HepG2 (cell line): ENCODE data around the gene RNF150. TPM values are rescaled to one million over a fixed set of nuclear protein-coding genes. Genes with fewer than 3 reads are reported as not detected.

Experiments used
- ATAC-seq: fragments of 200-7000 bp; cut with Tn5 transposase; 3 replicates; pipeline ENCODE4 v1.9.1; 2020; ENCODE audit warnings: mild to moderate bottlenecking, moderate library complexity
- BruUV-seq: library from RNA; stranded (reverse); fragments of 400-500 nt; replicated peaks from 2 replicates; lab custom pipeline; 2021; lab: Mats Ljungman, UMichigan
- CTCF ChIA-PET: fragments of 300-600 bp; formaldehyde crosslinking; extraction: SDS; loops from one replicate; lab custom pipeline; 2021; ENCODE audit warnings: low total read pairs, inconsistent platforms, low intra/inter-chr PET ratio; lab: Yijun Ruan, JAX
- POLR2A ChIA-PET: fragments of 350-600 bp; sonication (Branson Sonifier 250); formaldehyde crosslinking; loops from one replicate; lab custom pipeline; 2020; ENCODE audit warnings: antibody characterized with exemption, inconsistent platforms; lab: Yijun Ruan, JAX
- DNase-seq: peaks from one replicate; pipeline ENCODE4 v3.0.0-alpha.2; 2015; ENCODE audit warnings: low spot score
- FAIRE-seq: peaks from 3 replicates; lab custom pipeline; 2011; peaks lifted over from hg19 to GRCh38; lab: Jason Lieb, UNC
- H2AFZ ChIP-seq: one replicate; pipeline ENCODE4 v1.6.1; 2011; ENCODE audit warnings: low read length, inconsistent platforms
- H3K27ac ChIP-seq: fragments of 300-600 bp; 3 replicates; pipeline ENCODE4 v1.8.0; 2011; ENCODE audit warnings: mixed run types, mild to moderate bottlenecking, mixed read lengths, low read length, inconsistent platforms; ENCODE audit not compliant: insufficient read depth; ENCODE audit errors: extremely low read length
- H3K27me3 ChIP-seq, 2 experiments: fragments of 200-600 bp in 1 of 2; 2 replicates in 1 of 2; 3 replicates in 1 of 2; pipeline versions ENCODE4 v1.6.0 to v1.8.0; 2011; ENCODE audit warnings: low read length in 2 of 2, mild to moderate bottlenecking in 2 of 2, moderate library complexity in 2 of 2, inconsistent platforms in 1 of 2; ENCODE audit not compliant: insufficient read depth in 2 of 2, control insufficient read depth in 1 of 2
- H3K36me3 ChIP-seq, 2 experiments: fragments of 200-600 bp in 1 of 2; replicated peaks in 1 of 2; 2 replicates in 1 of 2; 3 replicates in 1 of 2; pipeline versions ENCODE4 v1.5.1 to v1.8.0; 2011; ENCODE audit warnings: low read length in 2 of 2, inconsistent platforms in 1 of 2; ENCODE audit not compliant: insufficient read depth in 2 of 2, control insufficient read depth in 1 of 2
- H3K4me1 ChIP-seq: 2 replicates; pipeline ENCODE4 v1.5.1; 2012; ENCODE audit warnings: low read length, inconsistent platforms; ENCODE audit not compliant: insufficient read depth
- H3K4me2 ChIP-seq: 2 replicates; pipeline ENCODE4 v1.6.0; 2011; ENCODE audit warnings: low read depth, low read length, inconsistent platforms
- H3K4me3 ChIP-seq, 3 experiments: fragments of 200-600 bp in 1 of 3; sonication (generic), shearing (Covaris generic) in 1 of 3; replicated peaks in 1 of 3; 2 replicates each; pipeline ENCODE4 v1.5.1; 2011 to 2016; ENCODE audit warnings: low read length in 3 of 3, inconsistent platforms in 2 of 3, low read depth in 2 of 3, mild to moderate bottlenecking in 2 of 3, control low read depth in 1 of 3, mixed read lengths in 1 of 3; ENCODE audit not compliant: insufficient read depth in 1 of 3
- H3K79me2 ChIP-seq: one replicate; pipeline ENCODE4 v1.6.1; 2011; ENCODE audit warnings: low read length, inconsistent platforms; ENCODE audit not compliant: insufficient read depth
- H3K9ac ChIP-seq: 2 replicates; pipeline ENCODE4 v1.6.0; 2011; ENCODE audit warnings: mild to moderate bottlenecking, low read depth, low read length, inconsistent platforms; ENCODE audit not compliant: insufficient read depth
- H3K9me3 ChIP-seq: 2 replicates; pipeline ENCODE4 v1.5.1; 2012; ENCODE audit warnings: mild to moderate bottlenecking, low read length
- H4K20me1 ChIP-seq: 2 replicates; pipeline ENCODE4 v1.6.0; 2011; ENCODE audit warnings: inconsistent platforms, mild to moderate bottlenecking, low read length, moderate library complexity; ENCODE audit not compliant: insufficient read depth
- CREB1 ChIP-seq, 2 experiments: fragments of 450-650 bp in 1 of 2; IDR thresholded peaks; 2 replicates each; pipeline ENCODE4 v1.6.1; 2016 to 2017; ENCODE audit warnings: control low read depth in 1 of 2, mild to moderate bottlenecking in 1 of 2, missing compliant biosample characterization in 1 of 2, missing genetic modification characterization in 1 of 2
- HHEX ChIP-seq: IDR thresholded peaks from 2 replicates; pipeline ENCODE4 v1.6.1; 2016; ENCODE audit warnings: control low read depth
- KAT7 ChIP-seq: IDR thresholded peaks from 2 replicates; pipeline ENCODE4 v1.6.1; 2018; ENCODE audit warnings: borderline replicate concordance, missing compliant biosample characterization
- KLF13 ChIP-seq: sonication (generic); formaldehyde crosslinking; IDR thresholded peaks from 2 replicates; pipeline ENCODE4 v1.4.0; 2020; ENCODE audit warnings: mild to moderate bottlenecking, missing genetic modification reagents
- KLF15 ChIP-seq: sonication (generic); formaldehyde crosslinking; IDR thresholded peaks from 2 replicates; pipeline ENCODE4 v1.8.1; 2023; ENCODE audit warnings: borderline replicate concordance, mild to moderate bottlenecking, inconsistent platforms, missing genetic modification reagents, mixed read lengths
- MED1 ChIP-seq: sonication (generic); formaldehyde crosslinking; IDR thresholded peaks from 2 replicates; pipeline ENCODE4 v1.4.0; 2020; ENCODE audit warnings: missing genetic modification reagents
- PHF8 ChIP-seq: sonication (generic); formaldehyde crosslinking; IDR thresholded peaks from 2 replicates; pipeline ENCODE4 v1.5.0; 2020; ENCODE audit warnings: missing genetic modification reagents
- SAFB2 ChIP-seq: sonication (generic); formaldehyde crosslinking; IDR thresholded peaks from 2 replicates; pipeline ENCODE4 v1.5.1; 2020; ENCODE audit warnings: missing genetic modification reagents, low read depth, mild to moderate bottlenecking, borderline replicate concordance
- SNAI1 ChIP-seq: sonication (generic); formaldehyde crosslinking; IDR thresholded peaks from 2 replicates; pipeline ENCODE4 v1.5.0; 2020; ENCODE audit warnings: mild to moderate bottlenecking, missing genetic modification reagents, borderline replicate concordance
- TCF12 ChIP-seq, 2 experiments: fragments of 450-650 bp in 1 of 2; sonication (generic) in 1 of 2; formaldehyde crosslinking in 1 of 2; IDR thresholded peaks; 2 replicates each; pipeline versions ENCODE4 v1.6.1 to v1.8.0; 2017 to 2022; ENCODE audit warnings: antibody characterized with exemption in 1 of 2, mild to moderate bottlenecking in 1 of 2, missing genetic modification reagents in 1 of 2, moderate library complexity in 1 of 2
- YY1 ChIP-seq: IDR thresholded peaks from 2 replicates; pipeline ENCODE4 v1.6.1; 2011; ENCODE audit warnings: low read length, low read depth, moderate library complexity, mild to moderate bottlenecking; ENCODE audit not compliant: insufficient read depth, insufficient replicate concordance
- ZNF17 ChIP-seq: sonication (generic); formaldehyde crosslinking; IDR thresholded peaks from 2 replicates; pipeline ENCODE4 v1.5.0; 2020; ENCODE audit warnings: mild to moderate bottlenecking, missing genetic modification reagents
- ZNF24 ChIP-seq: fragments of 450-650 bp; IDR thresholded peaks from 2 replicates; pipeline ENCODE4 v1.6.1; 2017; ENCODE audit warnings: antibody characterized with exemption, mild to moderate bottlenecking
- ZNF343 ChIP-seq: sonication (generic); formaldehyde crosslinking; IDR thresholded peaks from 2 replicates; pipeline ENCODE4 v1.4.0; 2020; ENCODE audit warnings: mild to moderate bottlenecking, missing genetic modification reagents
- ZNF549 ChIP-seq: sonication (generic); formaldehyde crosslinking; IDR thresholded peaks from 2 replicates; pipeline ENCODE4 v1.5.0; 2020; ENCODE audit warnings: missing genetic modification reagents
- ZNF577 ChIP-seq: sonication (generic); formaldehyde crosslinking; IDR thresholded peaks from 2 replicates; pipeline ENCODE4 v1.4.0; 2020; ENCODE audit warnings: mild to moderate bottlenecking, low read depth, missing genetic modification reagents, borderline replicate concordance
- ZNF878 ChIP-seq: sonication (generic); formaldehyde crosslinking; IDR thresholded peaks from 2 replicates; pipeline ENCODE4 v1.8.1; 2023; ENCODE audit warnings: mild to moderate bottlenecking, missing genetic modification reagents, moderate library complexity
- WGBS: methylation state at CpG from one replicate; pipeline ENCODE4 v1.1.6; 2017; ENCODE audit warnings: low lambda C conversion rate; 5-methylcytosine and 5-hydroxymethylcytosine counted together
- in situ Hi-C: cut with HindIII; loops from 2 replicates; pipeline ENCODE4 v1.10.0; 2017; ENCODE audit warnings: low pct_unique_long_range_greater_than_20kb; ENCODE audit not compliant: extremely low pct_ligation_motif_present
- intact Hi-C: fragments of 100-400 bp; cut with micrococcal nuclease; formaldehyde crosslinking; loops from one replicate; pipeline ENCODE4 v1.10.0; 2022; ENCODE audit not compliant: unreplicated experiment
- polyA plus RNA-seq, 8 experiments: library from polyadenylated mRNA; depleted of rRNA in 3 of 8; stranded (reverse) in 7 of 8; unstranded in 1 of 8; fragments of >200 nt; fragmentation: Illumina TruSeq in 4 of 8; extraction: Trizol in 4 of 8; gene quantifications; 2 replicates each; pipeline versions ENCODE4 v1.2.1 to v1.2.3, GENCODE V29; 2011 to 2016; ENCODE audit warnings: low read depth in 4 of 8, missing spikeins in 1 of 8, mixed read lengths in 1 of 8; ENCODE audit not compliant: insufficient read depth in 1 of 8
- total RNA-seq, 5 experiments: library from RNA; depleted of rRNA; stranded (reverse); fragments of >200 nt; fragmentation: Illumina TruSeq; extraction: Trizol; gene quantifications; 2 replicates each; pipeline ENCODE4 v1.2.3, GENCODE V29; 2016; ENCODE audit warnings: low read depth in 1 of 5
- TF ChIP-seq, protein P1 (sequence below): fragments of 450-650 bp; IDR thresholded peaks from 2 replicates; pipeline ENCODE4 v1.6.1; 2016
- TF ChIP-seq, protein P2 (sequence below): IDR thresholded peaks from 2 replicates; pipeline ENCODE4 v1.6.1; 2016
- TF ChIP-seq, protein P3 (sequence below): sonication (generic); formaldehyde crosslinking; IDR thresholded peaks from 2 replicates; pipeline ENCODE4 v1.8.0; 2022; ENCODE audit warnings: mild to moderate bottlenecking, missing genetic modification reagents; ENCODE audit not compliant: insufficient replicate concordance

RNF150 gene
- total and polyA plus RNA-seq, 2 of the 13 experiments (the other 11 are each of a cell fraction or from before 2014, with no cell fraction given): 0.02 to 0.03 TPM

DNA sequence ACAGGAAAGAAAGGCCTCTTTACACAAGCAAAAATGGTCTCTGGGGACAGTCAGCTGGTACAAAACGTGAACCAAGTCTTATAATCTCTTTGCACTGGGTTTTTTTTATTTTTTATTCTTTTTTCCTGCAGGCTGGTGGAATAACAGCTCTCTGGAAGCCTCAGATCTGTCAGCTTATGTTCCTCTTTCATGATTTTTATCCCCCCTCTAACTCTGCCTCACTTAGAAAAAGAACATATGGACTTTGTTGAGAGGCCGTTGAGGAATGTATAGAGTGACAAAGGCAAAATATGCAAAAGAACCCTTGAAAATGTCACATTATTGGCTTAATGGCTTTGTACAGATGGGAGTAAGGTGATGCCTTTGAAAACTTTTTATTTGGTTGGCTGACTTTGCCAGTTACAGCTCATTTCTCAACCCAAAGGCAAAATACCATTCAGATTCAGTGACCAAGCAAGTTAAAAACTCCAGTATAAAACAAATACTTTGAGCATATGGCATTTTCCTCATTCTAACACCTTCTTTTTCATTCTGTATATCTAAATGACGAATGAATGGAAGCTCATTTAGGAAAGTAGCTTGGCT, 111.1 kb downstream of the RNF150 start (continued):
- TF ChIP-seq SNAI1 (CRISPR knock-in tag) (no peak), TCF12 (IDR thresholded peaks at IDR 0.05) (no peak), TCF12 (CRISPR knock-in tag; IDR thresholded peaks at IDR 0.05) (no peak)
- TF ChIP-seq, protein P1, sequence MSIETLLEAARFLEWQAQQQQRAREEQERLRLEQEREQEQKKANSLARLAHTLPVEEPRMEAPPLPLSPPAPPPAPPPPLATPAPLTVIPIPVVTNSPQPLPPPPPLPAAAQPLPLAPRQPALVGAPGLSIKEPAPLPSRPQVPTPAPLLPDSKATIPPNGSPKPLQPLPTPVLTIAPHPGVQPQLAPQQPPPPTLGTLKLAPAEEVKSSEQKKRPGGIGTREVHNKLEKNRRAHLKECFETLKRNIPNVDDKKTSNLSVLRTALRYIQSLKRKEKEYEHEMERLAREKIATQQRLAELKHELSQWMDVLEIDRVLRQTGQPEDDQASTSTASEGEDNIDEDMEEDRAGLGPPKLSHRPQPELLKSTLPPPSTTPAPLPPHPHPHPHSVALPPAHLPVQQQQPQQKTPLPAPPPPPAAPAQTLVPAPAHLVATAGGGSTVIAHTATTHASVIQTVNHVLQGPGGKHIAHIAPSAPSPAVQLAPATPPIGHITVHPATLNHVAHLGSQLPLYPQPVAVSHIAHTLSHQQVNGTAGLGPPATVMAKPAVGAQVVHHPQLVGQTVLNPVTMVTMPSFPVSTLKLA: no peak

DNA sequence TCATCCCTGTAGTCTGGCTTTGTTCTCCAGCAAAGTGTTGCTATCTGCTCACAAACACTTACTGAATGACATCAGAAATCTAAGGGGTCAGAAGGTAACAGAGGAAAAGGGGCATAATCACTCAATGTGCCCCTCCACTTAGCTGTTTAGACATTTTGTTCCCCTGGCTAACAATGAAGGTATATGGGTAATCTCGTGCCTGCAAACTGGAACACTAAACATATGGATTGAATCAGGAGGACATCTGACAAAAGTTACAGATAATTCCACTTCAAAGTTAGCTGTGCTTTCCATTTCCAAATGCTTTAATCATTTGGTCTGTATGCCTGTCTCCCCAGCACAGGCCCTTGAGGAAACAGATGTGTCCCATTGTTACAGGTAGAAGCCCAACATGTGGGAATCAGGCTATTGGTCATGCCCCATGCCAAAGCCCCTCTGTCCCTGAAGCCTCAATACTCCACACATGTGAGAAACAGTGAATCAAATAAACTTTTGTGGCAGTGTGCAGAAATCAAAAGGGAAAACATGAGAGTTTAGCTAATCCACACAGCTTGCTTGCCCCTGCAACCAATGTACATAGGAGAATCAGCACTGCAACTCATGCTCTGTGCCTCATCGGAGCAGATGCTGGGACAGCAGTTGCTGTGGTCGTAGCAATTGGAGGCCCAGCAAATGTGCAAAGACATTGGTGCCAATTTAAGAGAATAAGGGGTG, 111.7 kb downstream of the RNF150 start:
- no TSS peak for BruUV-seq
- ChIA-PET POLR2A (no interaction called here), CTCF (no interaction called here)
- H3K36me3 ChIP-seq: no peaks in the 10 kb centered on the region
- H3K9ac ChIP-seq: no peak overlapping the region
- ATAC-seq: no peak
- FAIRE-seq: no peak
- no peaks in the 10 kb centered on the region for H4K20me1 ChIP-seq
- intact Hi-C loops (no loop called here), in situ Hi-C loops (no loop called here)
- no peak overlapping the region for H3K4me2 ChIP-seq
- no peaks in the 10 kb centered on the region for H3K9me3 ChIP-seq
- no peaks in the 10 kb centered on the region for H3K4me1 ChIP-seq
- no peak overlapping the region for H3K27ac ChIP-seq
- H3K79me2 ChIP-seq: no peaks in the 10 kb centered on the region
- no peak overlapping the region for H2AFZ ChIP-seq
- no peaks in the 10 kb centered on the region; a peak in 1 of 5 replicates for H3K27me3 ChIP-seq
- 15% methylated on average over 3 of the region's 3 CpGs for WGBS
- H3K4me3 ChIP-seq: no peak overlapping the region
- no peak for DNase-seq
- TF ChIP-seq ZNF577 (CRISPR knock-in tag) (no peak), HHEX (CRISPR knock-in tag) (no peak), SAFB2 (no peak), ZNF17 (CRISPR knock-in tag) (no peak), PHF8 (CRISPR knock-in tag) (no peak), ZNF343 (no peak), ZNF549 (CRISPR knock-in tag) (no peak), ZNF24 (no peak), KAT7 (CRISPR knock-in tag) (no peak), KLF15 (no peak), ZNF878 (CRISPR knock-in tag) (no peak), YY1 (no peak), KLF13 (CRISPR knock-in tag) (no peak), MED1 (no peak), CREB1 (IDR thresholded peaks at IDR 0.05) (no peak), CREB1 (CRISPR knock-in tag; IDR thresholded peaks at IDR 0.05) (no peak)
- TF ChIP-seq, protein P2, sequence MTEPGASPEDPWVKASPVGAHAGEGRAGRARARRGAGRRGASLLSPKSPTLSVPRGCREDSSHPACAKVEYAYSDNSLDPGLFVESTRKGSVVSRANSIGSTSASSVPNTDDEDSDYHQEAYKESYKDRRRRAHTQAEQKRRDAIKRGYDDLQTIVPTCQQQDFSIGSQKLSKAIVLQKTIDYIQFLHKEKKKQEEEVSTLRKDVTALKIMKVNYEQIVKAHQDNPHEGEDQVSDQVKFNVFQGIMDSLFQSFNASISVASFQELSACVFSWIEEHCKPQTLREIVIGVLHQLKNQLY (CRISPR knock-in tag): no peak
- TF ChIP-seq, protein P3, sequence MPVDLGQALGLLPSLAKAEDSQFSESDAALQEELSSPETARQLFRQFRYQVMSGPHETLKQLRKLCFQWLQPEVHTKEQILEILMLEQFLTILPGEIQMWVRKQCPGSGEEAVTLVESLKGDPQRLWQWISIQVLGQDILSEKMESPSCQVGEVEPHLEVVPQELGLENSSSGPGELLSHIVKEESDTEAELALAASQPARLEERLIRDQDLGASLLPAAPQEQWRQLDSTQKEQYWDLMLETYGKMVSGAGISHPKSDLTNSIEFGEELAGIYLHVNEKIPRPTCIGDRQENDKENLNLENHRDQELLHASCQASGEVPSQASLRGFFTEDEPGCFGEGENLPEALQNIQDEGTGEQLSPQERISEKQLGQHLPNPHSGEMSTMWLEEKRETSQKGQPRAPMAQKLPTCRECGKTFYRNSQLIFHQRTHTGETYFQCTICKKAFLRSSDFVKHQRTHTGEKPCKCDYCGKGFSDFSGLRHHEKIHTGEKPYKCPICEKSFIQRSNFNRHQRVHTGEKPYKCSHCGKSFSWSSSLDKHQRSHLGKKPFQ (CRISPR knock-in tag): no peak
